IMR-90 (cell line): ENCODE results near the gene RTCB. TPM values are rescaled to one million over a fixed set of nuclear protein-coding genes. Genes with fewer than 3 reads are reported as not detected.

Experiments
- ATAC-seq: fragments of 200-7000 bp; cut with Tn5 transposase; 2 replicates; pipeline ENCODE4 v1.9.1; 2020; ENCODE audit warnings: low read depth, mild to moderate bottlenecking, moderate library complexity
- BruUV-seq: library from RNA; stranded (reverse); fragments of 400-500 nt; replicated peaks from 2 replicates; lab custom pipeline; 2021; lab: Mats Ljungman, UMichigan
- CTCF ChIA-PET: fragments of 300-600 bp; formaldehyde crosslinking; extraction: SDS; loops from one replicate; lab custom pipeline; 2021; ENCODE audit warnings: antibody characterized with exemption; lab: Yijun Ruan, JAX
- POLR2A ChIA-PET: fragments of 300-600 bp; sonication (Branson Sonifier 250); formaldehyde crosslinking; loops from one replicate; lab custom pipeline; 2022; ENCODE audit warnings: antibody characterized with exemption; ENCODE audit not compliant: unreplicated experiment; lab: Charles Lee
- DNase-seq: peaks from one replicate; pipeline ENCODE4 v3.0.0; 2013
- H2AFZ ChIP-seq: replicated peaks from 2 replicates; pipeline ENCODE3; 2013; ENCODE audit warnings: low read length, mild to moderate bottlenecking; ENCODE audit not compliant: poor library complexity
- H2AK5ac ChIP-seq: 2 replicates; pipeline ENCODE4 v1.6.1; 2013; ENCODE audit warnings: low read depth, low read length, inconsistent platforms
- H2AK9ac ChIP-seq: replicated peaks from 2 replicates; pipeline ENCODE3; 2013; ENCODE audit warnings: mild to moderate bottlenecking, low read depth, low read length, moderate library complexity; ENCODE audit not compliant: poor library complexity
- H2BK120ac ChIP-seq: 2 replicates; pipeline ENCODE4 v1.6.1; 2013; ENCODE audit warnings: low read depth, low read length, inconsistent platforms
- H2BK15ac ChIP-seq: 3 replicates; pipeline ENCODE4 v1.6.1; 2013; ENCODE audit warnings: low read depth, low read length, inconsistent platforms
- H2BK20ac ChIP-seq: 2 replicates; pipeline ENCODE4 v1.6.1; 2013; ENCODE audit warnings: low read depth, mild to moderate bottlenecking, inconsistent platforms, low read length, moderate library complexity
- H2BK5ac ChIP-seq: 2 replicates; pipeline ENCODE4 v1.6.1; 2013; ENCODE audit warnings: mild to moderate bottlenecking, low read depth, low read length, inconsistent platforms; ENCODE audit not compliant: poor library complexity, severe bottlenecking
- H3K14ac ChIP-seq: replicated peaks from 2 replicates; pipeline ENCODE4 v1.6.1; 2013; ENCODE audit warnings: low read depth, low read length, inconsistent platforms
- H3K18ac ChIP-seq: 2 replicates; pipeline ENCODE4 v1.6.1; 2013; ENCODE audit warnings: low read depth, low read length, control low read depth
- H3K23ac ChIP-seq: 2 replicates; pipeline ENCODE4 v1.6.1; 2013; ENCODE audit warnings: low read depth, low read length, inconsistent platforms
- H3K27ac ChIP-seq: 2 replicates; pipeline ENCODE4 v1.5.1; 2013; ENCODE audit warnings: mild to moderate bottlenecking, control low read depth, low read length; ENCODE audit not compliant: insufficient read depth
- H3K27me3 ChIP-seq: 2 replicates; pipeline ENCODE4 v1.6.1; 2013; ENCODE audit warnings: low read length; ENCODE audit not compliant: control insufficient read depth, insufficient read depth
- H3K36me3 ChIP-seq: 2 replicates; pipeline ENCODE4 v1.6.1; 2013; ENCODE audit warnings: low read length, mixed read lengths; ENCODE audit not compliant: control insufficient read depth, insufficient read depth
- H3K4ac ChIP-seq: 2 replicates; pipeline ENCODE4 v1.6.1; 2013; ENCODE audit warnings: low read depth, low read length, inconsistent platforms
- H3K4me1 ChIP-seq: 2 replicates; pipeline ENCODE4 v1.6.1; 2013; ENCODE audit warnings: low read length, mixed read lengths; ENCODE audit not compliant: control insufficient read depth, insufficient read depth
- H3K4me2 ChIP-seq: 2 replicates; pipeline ENCODE4 v1.6.1; 2013; ENCODE audit warnings: low read depth, mild to moderate bottlenecking, control low read depth, low read length, moderate library complexity
- H3K4me3 ChIP-seq: 2 replicates; pipeline ENCODE4 v1.5.1; 2013; ENCODE audit warnings: low read depth, mild to moderate bottlenecking, control low read depth, low read length, moderate library complexity; ENCODE audit not compliant: insufficient read depth
- H3K56ac ChIP-seq: 2 replicates; pipeline ENCODE4 v1.6.1; 2013; ENCODE audit warnings: low read length, inconsistent platforms; ENCODE audit not compliant: insufficient read depth; ENCODE audit errors: extremely low read depth
- H3K79me1 ChIP-seq, 2 experiments: 2 replicates each; pipeline ENCODE4 v1.6.1; 2013; ENCODE audit warnings: low read length in 2 of 2, inconsistent platforms in 1 of 2, low read depth in 1 of 2
- H3K9ac ChIP-seq: 2 replicates; pipeline ENCODE4 v1.6.1; 2013; ENCODE audit warnings: low read depth, low read length, control low read depth
- H3K9me1 ChIP-seq: 2 replicates; pipeline ENCODE4 v1.6.1; 2013; ENCODE audit warnings: low read length, inconsistent platforms; ENCODE audit not compliant: insufficient read depth
- H3K9me3 ChIP-seq: 2 replicates; pipeline ENCODE4 v1.6.1; 2013; ENCODE audit warnings: low read length; ENCODE audit not compliant: control insufficient read depth, insufficient read depth
- H4K20me1 ChIP-seq: 2 replicates; pipeline ENCODE4 v1.6.1; 2013; ENCODE audit warnings: low read length, inconsistent platforms; ENCODE audit not compliant: insufficient read depth
- H4K5ac ChIP-seq: 2 replicates; pipeline ENCODE4 v1.6.1; 2013; ENCODE audit warnings: mild to moderate bottlenecking, low read depth, low read length, control low read depth
- H4K8ac ChIP-seq, 2 experiments: 2 replicates each; pipeline ENCODE4 v1.6.1; 2013; ENCODE audit warnings: low read depth in 2 of 2, low read length in 2 of 2, control low read depth in 1 of 2, inconsistent platforms in 1 of 2
- H4K91ac ChIP-seq: 2 replicates; pipeline ENCODE4 v1.6.1; 2013; ENCODE audit warnings: low read depth, low read length, inconsistent platforms; ENCODE audit not compliant: insufficient read depth
- BHLHE40 ChIP-seq: fragments of 150-350 bp; IDR thresholded peaks from 2 replicates; pipeline ENCODE4 v1.6.1; 2016; ENCODE audit warnings: mild to moderate bottlenecking, low read depth, low read length
- CEBPB ChIP-seq: IDR thresholded peaks from 2 replicates; pipeline ENCODE4 v1.6.1; 2012; ENCODE audit warnings: low read depth, low read length, improper control_type of control experiment
- CHD1 ChIP-seq: IDR thresholded peaks from 2 replicates; pipeline ENCODE4 v1.6.1; 2012; ENCODE audit warnings: low read depth, low read length, improper control_type of control experiment
- FOS ChIP-seq: fragments of 150-350 bp; IDR thresholded peaks from 2 replicates; pipeline ENCODE4 v1.6.1; 2016; ENCODE audit warnings: low read depth, low read length
- MAFK ChIP-seq: IDR thresholded peaks from 2 replicates; pipeline ENCODE4 v1.6.1; 2012; ENCODE audit warnings: low read depth, low read length, improper control_type of control experiment
- MAZ ChIP-seq: IDR thresholded peaks from 2 replicates; pipeline ENCODE4 v1.6.1; 2012; ENCODE audit warnings: low read depth, mild to moderate bottlenecking, low read length, improper control_type of control experiment, moderate library complexity, borderline replicate concordance
- MXI1 ChIP-seq: IDR thresholded peaks from 2 replicates; pipeline ENCODE4 v1.6.1; 2012; ENCODE audit warnings: low read depth, mild to moderate bottlenecking, low read length, moderate library complexity, borderline replicate concordance
- NFE2L2 ChIP-seq: fragments of 150-350 bp; IDR thresholded peaks from 2 replicates; pipeline ENCODE4 v1.6.1; 2016; ENCODE audit warnings: low read depth, mild to moderate bottlenecking, low read length
- POLR2A ChIP-seq: IDR thresholded peaks from 2 replicates; pipeline ENCODE4 v1.6.1; 2012; ENCODE audit warnings: mild to moderate bottlenecking, low read depth, low read length
- RAD21 ChIP-seq: IDR thresholded peaks from 2 replicates; pipeline ENCODE4 v1.6.1; 2012; ENCODE audit warnings: low read length, improper control_type of control experiment
- RCOR1 ChIP-seq: IDR thresholded peaks from 2 replicates; pipeline ENCODE4 v1.6.1; 2012; ENCODE audit warnings: mild to moderate bottlenecking, low read length, improper control_type of control experiment; ENCODE audit not compliant: insufficient replicate concordance
- RFX5 ChIP-seq: IDR thresholded peaks from 2 replicates; pipeline ENCODE4 v1.8.0; 2012; ENCODE audit warnings: low read depth, mild to moderate bottlenecking, low read length, moderate library complexity
- SMC3 ChIP-seq: fragments of 150-350 bp; IDR thresholded peaks from 2 replicates; pipeline ENCODE4 v1.6.1; 2016; ENCODE audit warnings: low read depth, mild to moderate bottlenecking, antibody characterized with exemption, low read length, moderate library complexity
- WGBS, 2 experiments: methylation state at CpG; one replicate each; pipeline versions ENCODE4 v1.1.5 to v1.1.7; 2013; ENCODE audit warnings: missing lambda C conversion rate in 2 of 2; ENCODE audit not compliant: insufficient read length in 1 of 2; ENCODE audit errors: extremely low coverage in 2 of 2; 5-methylcytosine and 5-hydroxymethylcytosine counted together
- dilution Hi-C: fragments of 300-500 bp; cut with HindIII; formaldehyde crosslinking; loops from one replicate; pipeline ENCODE4 v1.14.3; 2018; ENCODE audit warnings: low sequenced_read_pairs; ENCODE audit not compliant: unreplicated experiment
- in situ Hi-C: fragments of 300-500 bp; cut with MboI; formaldehyde crosslinking; loops from 3 replicates; pipeline ENCODE4 v1.14.3; 2019; ENCODE audit warnings: low sequenced_read_pairs, inconsistent platforms, mixed read lengths
- intact Hi-C: fragments of 100-400 bp; cut with micrococcal nuclease; formaldehyde crosslinking; loops from 2 replicates; pipeline ENCODE4 v1.10.0; 2022
- polyA plus RNA-seq, 3 experiments: library from polyadenylated mRNA; depleted of rRNA; stranded (reverse); fragments of >200 nt; gene quantifications; 2 replicates each; pipeline ENCODE4 v1.2.3, GENCODE V29; 2012; ENCODE audit warnings: low replicate concordance in 1 of 3
- total RNA-seq: library from RNA; depleted of rRNA; stranded (reverse); fragments of >200 nt; gene quantifications from 2 replicates; pipeline ENCODE4 v1.2.3, GENCODE V29; 2012
- TF ChIP-seq, protein P1 (sequence below): fragments of 150-350 bp; IDR thresholded peaks from 2 replicates; pipeline ENCODE4 v1.6.1; 2016; ENCODE audit warnings: low read depth, mild to moderate bottlenecking, low read length, moderate library complexity, borderline replicate concordance
- TF ChIP-seq, protein P2 (sequence below): conservative IDR thresholded peaks from 2 replicates; pipeline ENCODE4 v1.5.1; 2012; ENCODE audit warnings: mild to moderate bottlenecking, low read depth, low read length, improper control_type of control experiment
- TF ChIP-seq, protein P3 (sequence below): fragments of 150-350 bp; IDR thresholded peaks from 2 replicates; pipeline ENCODE4 v1.6.1; 2017; ENCODE audit warnings: mild to moderate bottlenecking, antibody characterized with exemption, low read length, low read depth

RTCB gene
- total and polyA plus RNA-seq, 2 of the 4 experiments (the other 2 are of a cell fraction) = 115 to 213 TPM

DNA sequence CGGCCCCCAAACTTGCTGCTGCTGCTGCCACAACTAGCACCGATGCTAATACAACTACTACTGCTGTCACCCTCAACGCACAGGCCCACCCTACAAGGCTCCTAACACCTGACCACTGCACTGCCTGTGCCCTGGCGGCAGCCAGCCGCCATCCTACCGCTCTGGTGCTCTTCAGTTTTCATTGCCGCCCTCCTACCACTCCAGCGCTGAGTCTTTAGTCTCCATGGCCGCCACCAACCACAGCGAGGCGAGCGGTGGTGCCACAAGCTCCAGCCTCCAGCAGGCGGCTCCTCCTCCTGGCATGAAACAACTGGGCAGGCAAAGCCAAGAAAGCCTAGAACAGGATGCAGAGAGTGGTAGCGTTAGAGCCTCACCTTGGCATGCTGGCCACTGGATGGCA lies 59.4 kb downstream of the RTCB start:
- H3K56ac ChIP-seq = no peak overlapping the region
- 100% methylated on average over 5 of the region's 14 CpGs; no CpG with 5 or more reads in 1 of the 2 experiments for WGBS, 2 experiments
- H3K27me3 ChIP-seq = no peaks in the 10 kb centered on the region
- no peak overlapping the region for H3K18ac ChIP-seq
- H3K4me1 ChIP-seq = no peaks in the 10 kb centered on the region
- H2AK9ac ChIP-seq = no peak overlapping the region
- no peaks in the 10 kb centered on the region for H3K36me3 ChIP-seq
- no TSS peak for BruUV-seq
- no peak overlapping the region for H2BK20ac ChIP-seq
- H3K9ac ChIP-seq = no peak overlapping the region
- ATAC-seq = no peak
- no peak for DNase-seq
- H3K9me3 ChIP-seq = no peaks in the 10 kb centered on the region
- ChIA-PET CTCF (no interaction called here), POLR2A (no interaction called here)
- intact Hi-C loops (no loop called here), in situ Hi-C loops (no loop called here), dilution Hi-C loops (no loop called here)
- no peak overlapping the region for H3K27ac ChIP-seq
- no peak for TF ChIP-seq CEBPB
- TF ChIP-seq, protein P1, sequence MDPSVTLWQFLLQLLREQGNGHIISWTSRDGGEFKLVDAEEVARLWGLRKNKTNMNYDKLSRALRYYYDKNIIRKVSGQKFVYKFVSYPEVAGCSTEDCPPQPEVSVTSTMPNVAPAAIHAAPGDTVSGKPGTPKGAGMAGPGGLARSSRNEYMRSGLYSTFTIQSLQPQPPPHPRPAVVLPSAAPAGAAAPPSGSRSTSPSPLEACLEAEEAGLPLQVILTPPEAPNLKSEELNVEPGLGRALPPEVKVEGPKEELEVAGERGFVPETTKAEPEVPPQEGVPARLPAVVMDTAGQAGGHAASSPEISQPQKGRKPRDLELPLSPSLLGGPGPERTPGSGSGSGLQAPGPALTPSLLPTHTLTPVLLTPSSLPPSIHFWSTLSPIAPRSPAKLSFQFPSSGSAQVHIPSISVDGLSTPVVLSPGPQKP = no peak
- no peak for TF ChIP-seq FOS
- TF ChIP-seq MXI1 = no peak
- no peak for TF ChIP-seq NFE2L2
- TF ChIP-seq, protein P2, sequence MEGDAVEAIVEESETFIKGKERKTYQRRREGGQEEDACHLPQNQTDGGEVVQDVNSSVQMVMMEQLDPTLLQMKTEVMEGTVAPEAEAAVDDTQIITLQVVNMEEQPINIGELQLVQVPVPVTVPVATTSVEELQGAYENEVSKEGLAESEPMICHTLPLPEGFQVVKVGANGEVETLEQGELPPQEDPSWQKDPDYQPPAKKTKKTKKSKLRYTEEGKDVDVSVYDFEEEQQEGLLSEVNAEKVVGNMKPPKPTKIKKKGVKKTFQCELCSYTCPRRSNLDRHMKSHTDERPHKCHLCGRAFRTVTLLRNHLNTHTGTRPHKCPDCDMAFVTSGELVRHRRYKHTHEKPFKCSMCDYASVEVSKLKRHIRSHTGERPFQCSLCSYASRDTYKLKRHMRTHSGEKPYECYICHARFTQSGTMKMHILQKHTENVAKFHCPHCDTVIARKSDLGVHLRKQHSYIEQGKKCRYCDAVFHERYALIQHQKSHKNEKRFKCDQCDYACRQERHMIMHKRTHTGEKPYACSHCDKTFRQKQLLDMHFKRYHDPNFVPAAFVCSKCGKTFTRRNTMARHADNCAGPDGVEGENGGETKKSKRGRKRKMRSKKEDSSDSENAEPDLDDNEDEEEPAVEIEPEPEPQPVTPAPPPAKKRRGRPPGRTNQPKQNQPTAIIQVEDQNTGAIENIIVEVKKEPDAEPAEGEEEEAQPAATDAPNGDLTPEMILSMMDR = no peak
- TF ChIP-seq RCOR1 = no peak
- TF ChIP-seq SMC3 = no peak
- no peak for TF ChIP-seq BHLHE40
- TF ChIP-seq RFX5 = no peak
- no peak for TF ChIP-seq POLR2A
- TF ChIP-seq, protein P3, sequence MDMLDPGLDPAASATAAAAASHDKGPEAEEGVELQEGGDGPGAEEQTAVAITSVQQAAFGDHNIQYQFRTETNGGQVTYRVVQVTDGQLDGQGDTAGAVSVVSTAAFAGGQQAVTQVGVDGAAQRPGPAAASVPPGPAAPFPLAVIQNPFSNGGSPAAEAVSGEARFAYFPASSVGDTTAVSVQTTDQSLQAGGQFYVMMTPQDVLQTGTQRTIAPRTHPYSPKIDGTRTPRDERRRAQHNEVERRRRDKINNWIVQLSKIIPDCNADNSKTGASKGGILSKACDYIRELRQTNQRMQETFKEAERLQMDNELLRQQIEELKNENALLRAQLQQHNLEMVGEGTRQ = no peak
- TF ChIP-seq CHD1 = no peak
- no peak for TF ChIP-seq RAD21
- TF ChIP-seq MAFK = no peak
- no peak for TF ChIP-seq MAZ
- no peak overlapping the region for H4K5ac ChIP-seq
- no peak overlapping the region for H2BK5ac ChIP-seq
- no peak overlapping the region for H3K23ac ChIP-seq
- no peak overlapping the region for H2AFZ ChIP-seq
- no peak overlapping the region for H3K4ac ChIP-seq
- no peaks in the 10 kb centered on the region for H4K20me1 ChIP-seq
- no peaks in the 10 kb centered on the region for H3K79me1 ChIP-seq
- no peak overlapping the region for H2BK15ac ChIP-seq
- no peak overlapping the region for H3K4me2 ChIP-seq
- no peak overlapping the region for H3K14ac ChIP-seq
- H2AK5ac ChIP-seq = no peak overlapping the region
- H4K91ac ChIP-seq = no peak overlapping the region
- H3K9me1 ChIP-seq = no peaks in the 10 kb centered on the region
- no peak overlapping the region for H3K4me3 ChIP-seq
- H2BK120ac ChIP-seq = no peak overlapping the region
- no peak overlapping the region for H4K8ac ChIP-seq
